GM19193 (cell line): ENCODE data around the gene GRIK1.

Source experiments
- POLR2A ChIP-seq: IDR thresholded peaks from 4 replicates; pipeline ENCODE4 v1.6.1; 2011; ENCODE audit not compliant: insufficient read depth, insufficient read length; ENCODE audit errors: extremely low read depth

GRIK1 gene

GRCh38 chr21:29521872-29522271 lies 417.9 kb downstream of the GRIK1 start:
- no peak for TF ChIP-seq POLR2A

- TF ChIP-seq POLR2A: no peak
Measured at GRCh38 chr21:29520171-29520570, 419.6 kb downstream of the GRIK1 start.

GRCh38 chr21:29514652-29515247 lies 425.0 kb downstream of the GRIK1 start:
- TF ChIP-seq POLR2A: no peak

- TF ChIP-seq POLR2A: no peak
Measured at GRCh38 chr21:29513535-29513934, 426.3 kb downstream of the GRIK1 start.

- TF ChIP-seq POLR2A: no peak
Measured at GRCh38 chr21:29511096-29511495, 428.7 kb downstream of the GRIK1 start.

- no peak for TF ChIP-seq POLR2A
Measured at GRCh38 chr21:29509121-29509520, 430.7 kb downstream of the GRIK1 start.

DNA sequence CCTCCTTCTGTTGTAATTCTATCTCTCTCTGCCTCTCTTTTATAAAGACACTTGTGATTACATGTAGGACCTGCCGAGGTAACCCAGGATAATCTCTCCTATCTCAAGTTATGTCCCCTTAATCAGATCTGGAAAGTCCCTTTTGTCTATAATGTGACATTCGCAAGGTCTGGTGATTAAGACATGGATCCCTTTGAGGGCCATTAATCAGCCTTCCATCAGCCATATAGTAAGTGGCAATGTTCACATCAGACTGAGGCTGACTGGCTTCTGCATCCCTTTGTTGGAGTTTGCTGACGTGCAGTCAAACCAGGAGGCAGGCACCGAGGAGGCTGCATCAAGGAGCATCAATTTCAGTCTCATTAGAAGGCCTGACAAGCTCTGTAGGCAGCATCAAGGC lies 431.5 kb downstream of the GRIK1 start:
- no peak for TF ChIP-seq POLR2A

DNA sequence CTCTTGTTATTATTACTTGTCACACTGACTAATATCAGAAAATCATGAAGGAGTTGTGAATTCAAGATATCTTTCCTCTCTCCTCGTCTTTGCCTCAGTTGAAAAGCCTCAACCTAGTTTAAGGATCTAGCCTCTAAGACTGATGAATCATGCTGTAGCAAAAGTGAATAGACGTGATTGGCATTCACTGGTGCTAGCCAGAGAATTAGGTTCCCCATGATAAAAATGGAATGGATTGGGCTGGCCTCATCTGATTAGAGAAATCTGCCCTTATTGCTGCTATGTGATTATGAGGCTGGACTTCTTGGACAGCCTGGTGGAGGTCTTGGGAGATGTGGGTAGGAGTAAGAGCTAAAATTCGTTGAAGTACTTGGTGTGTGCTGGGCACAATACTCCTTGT lies 432.8 kb downstream of the GRIK1 start:
- no peak for TF ChIP-seq POLR2A

- TF ChIP-seq POLR2A: no peak
Measured at GRCh38 chr21:29506214-29506613, 433.6 kb downstream of the GRIK1 start.

GRCh38 chr21:29504751-29505321 lies 435.0 kb downstream of the GRIK1 start:
- no peak for TF ChIP-seq POLR2A

DNA sequence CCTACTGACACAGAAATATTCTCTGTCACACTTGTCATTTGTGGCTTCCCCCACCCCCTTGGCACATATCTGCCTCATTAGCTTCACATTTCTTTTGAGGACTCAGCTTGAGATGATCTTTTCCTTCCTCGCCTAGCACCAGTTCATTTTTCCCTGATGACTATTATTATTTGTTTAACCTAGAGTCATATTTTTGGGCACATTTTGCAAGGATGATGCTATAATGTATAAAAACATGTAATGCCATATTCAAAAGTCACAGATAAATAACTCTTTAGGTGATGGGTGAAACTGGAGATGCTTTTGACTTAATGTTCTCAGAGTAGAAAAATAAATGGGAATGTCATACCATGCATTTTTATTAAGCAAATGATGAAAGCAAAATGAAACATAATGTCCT lies 438.3 kb downstream of the GRIK1 start:
- TF ChIP-seq POLR2A: no peak

GRCh38 chr21:29499734-29500343 lies 440.0 kb downstream of the GRIK1 start:
- TF ChIP-seq POLR2A: no peak

DNA sequence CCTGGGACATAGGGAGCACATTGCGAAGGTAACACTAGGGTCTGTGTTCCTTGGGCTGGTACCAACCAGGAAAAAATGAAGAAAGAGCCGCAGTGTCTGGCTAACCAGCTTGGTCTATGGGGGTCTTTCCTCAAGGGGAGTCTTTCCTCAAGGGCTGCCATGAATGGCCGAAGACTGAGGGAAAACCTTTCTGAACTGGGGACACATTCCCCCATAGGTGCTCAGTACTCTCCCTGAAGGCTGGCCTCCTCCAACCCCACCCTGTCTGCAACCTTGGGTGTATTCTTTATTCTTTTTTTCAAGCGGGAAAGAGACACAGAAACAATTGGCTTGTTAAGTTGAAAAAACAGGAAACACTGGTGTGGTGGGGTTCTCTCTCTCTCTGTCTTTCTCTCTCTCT lies 440.6 kb downstream of the GRIK1 start:
- no peak for TF ChIP-seq POLR2A

GRCh38 chr21:29496337-29496736 lies 443.5 kb downstream of the GRIK1 start:
- TF ChIP-seq POLR2A: no peak

- no peak for TF ChIP-seq POLR2A
Measured at GRCh38 chr21:29490016-29490415, 449.8 kb downstream of the GRIK1 start.

DNA sequence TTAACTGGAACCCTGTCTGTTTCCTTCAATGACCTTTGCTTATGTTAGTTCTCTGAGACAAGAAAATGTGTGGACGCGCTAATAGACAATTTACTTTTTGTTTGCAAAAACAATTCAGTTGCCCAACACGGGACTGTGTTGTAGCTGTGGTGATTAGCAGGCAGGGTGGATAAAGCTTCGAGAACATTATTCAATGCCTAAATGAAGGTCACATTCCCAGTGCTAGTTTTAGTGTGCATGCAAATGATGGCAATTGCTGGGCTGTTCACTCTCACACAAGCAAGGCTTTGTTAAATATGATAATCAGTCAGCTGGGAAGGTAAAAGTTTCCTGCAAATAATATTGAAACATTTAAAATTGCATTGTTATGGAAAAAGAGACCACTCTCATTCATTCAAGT lies 452.6 kb downstream of the GRIK1 start:
- TF ChIP-seq POLR2A: no peak
